Keratinocyte (primary cell): ENCODE measurements around the gene FEN1. TPM values are rescaled to one million over a fixed set of nuclear protein-coding genes. Genes with fewer than 3 reads are reported as not detected.

Experiments used
- DNase-seq: peaks from one replicate; pipeline ENCODE4 v3.0.0-alpha.2; 2011; ENCODE audit warnings: low read depth, missing footprints, low spot score
- FAIRE-seq: peaks from 2 replicates; lab custom pipeline; 2011; peaks lifted over from hg19 to GRCh38; lab: Jason Lieb, UNC
- H2AFZ ChIP-seq: 2 replicates; pipeline ENCODE4 v1.6.0; 2012; ENCODE audit warnings: low read length, control low read depth, inconsistent platforms; ENCODE audit not compliant: control insufficient read depth
- H3K27ac ChIP-seq: 2 replicates; pipeline ENCODE4 v1.5.1; 2011; ENCODE audit warnings: low read length; ENCODE audit not compliant: control insufficient read depth, insufficient read depth
- H3K27me3 ChIP-seq: 3 replicates; pipeline ENCODE4 v1.6.0; 2011; ENCODE audit warnings: low read length; ENCODE audit not compliant: control insufficient read depth, insufficient read depth; ENCODE audit errors: extremely low read depth
- H3K36me3 ChIP-seq, 2 experiments: 2 replicates in 1 of 2; 3 replicates in 1 of 2; pipeline ENCODE4 v1.5.1; 2011; ENCODE audit warnings: low read length in 2 of 2, mild to moderate bottlenecking in 1 of 2; ENCODE audit not compliant: control insufficient read depth in 2 of 2, insufficient read depth in 2 of 2; ENCODE audit errors: extremely low read depth in 1 of 2
- H3K4me1 ChIP-seq: 3 replicates; pipeline ENCODE4 v1.5.1; 2011; ENCODE audit warnings: low read length; ENCODE audit not compliant: control insufficient read depth, insufficient read depth; ENCODE audit errors: extremely low read depth
- H3K4me2 ChIP-seq: 3 replicates; pipeline ENCODE4 v1.6.0; 2011; ENCODE audit warnings: low read depth, low read length; ENCODE audit not compliant: control insufficient read depth, insufficient read depth; ENCODE audit errors: extremely low read depth
- H3K4me3 ChIP-seq, 3 experiments: fragments of 200-600 bp in 1 of 3; sonication (generic) in 1 of 3; 2 replicates in 2 of 3; 3 replicates in 1 of 3; pipeline ENCODE4 v1.5.1; 2011 to 2016; ENCODE audit warnings: low read length in 3 of 3, mild to moderate bottlenecking in 3 of 3, control low read depth in 2 of 3, inconsistent platforms in 1 of 3, low read depth in 1 of 3, mixed read lengths in 1 of 3, mixed run types in 1 of 3, moderate library complexity in 1 of 3; ENCODE audit not compliant: control insufficient read depth in 2 of 3, insufficient read depth in 2 of 3; ENCODE audit errors: extremely low read depth in 1 of 3
- H3K79me2 ChIP-seq: 2 replicates; pipeline ENCODE4 v1.6.0; 2012; ENCODE audit warnings: low read length; ENCODE audit not compliant: control insufficient read depth, insufficient read depth
- H3K9ac ChIP-seq: 3 replicates; pipeline ENCODE4 v1.6.0; 2011; ENCODE audit warnings: low read length; ENCODE audit not compliant: control insufficient read depth, insufficient read depth; ENCODE audit errors: extremely low read depth
- H3K9me1 ChIP-seq: 3 replicates; pipeline ENCODE4 v1.6.0; 2011; ENCODE audit warnings: low read length; ENCODE audit not compliant: control insufficient read depth, insufficient read depth; ENCODE audit errors: extremely low read depth
- H3K9me3 ChIP-seq: 2 replicates; pipeline ENCODE4 v1.5.1; 2012; ENCODE audit warnings: low read depth, low read length; ENCODE audit not compliant: control insufficient read depth
- H4K20me1 ChIP-seq: 3 replicates; pipeline ENCODE4 v1.6.0; 2011; ENCODE audit warnings: low read length; ENCODE audit not compliant: control insufficient read depth, insufficient read depth; ENCODE audit errors: extremely low read depth
- EZH2 ChIP-seq: IDR thresholded peaks from one replicate; pipeline ENCODE4 v1.6.1; 2012; ENCODE audit warnings: inconsistent platforms, mild to moderate bottlenecking, low read length, moderate library complexity
- dilution Hi-C: fragments of 300-500 bp; cut with MboI; formaldehyde crosslinking; loops from one replicate; pipeline ENCODE4 v1.7.0; 2020; ENCODE audit warnings: low sequenced_read_pairs; ENCODE audit not compliant: extremely low pct_ligation_motif_present
- polyA plus RNA-seq, 5 experiments: library from polyadenylated mRNA; depleted of rRNA in 3 of 5; stranded (reverse) in 3 of 5; stranded (forward) in 1 of 5; unstranded in 1 of 5; fragments of >200 nt; gene quantifications; 1 replicate in 1 of 5; 2 replicates in 3 of 5; 3 replicates in 1 of 5; pipeline versions ENCODE4 v1.2.1 to v1.2.3, GENCODE V29; 2011 to 2012; ENCODE audit warnings: missing spikeins in 2 of 5, low read depth in 1 of 5, low replicate concordance in 1 of 5
- TF ChIP-seq, protein P1 (sequence below), 3 experiments: IDR thresholded peaks in 1 of 3; conservative IDR thresholded peaks in 1 of 3; optimal IDR thresholded peaks in 1 of 3; 2 replicates in 2 of 3; 3 replicates in 1 of 3; pipeline versions ENCODE3 to v1.5.1; 2011; ENCODE audit warnings: low read length in 3 of 3, mild to moderate bottlenecking in 3 of 3, moderate library complexity in 2 of 3, control low read depth in 1 of 3, inconsistent platforms in 1 of 3; ENCODE audit not compliant: insufficient read depth in 2 of 3; ENCODE audit errors: extremely low read depth in 1 of 3

FEN1 gene
- polyA plus RNA-seq, 1 donor (not counting 4 experiments of a cell fraction or from before 2014, with no cell fraction given) = 26.7 TPM

DNA sequence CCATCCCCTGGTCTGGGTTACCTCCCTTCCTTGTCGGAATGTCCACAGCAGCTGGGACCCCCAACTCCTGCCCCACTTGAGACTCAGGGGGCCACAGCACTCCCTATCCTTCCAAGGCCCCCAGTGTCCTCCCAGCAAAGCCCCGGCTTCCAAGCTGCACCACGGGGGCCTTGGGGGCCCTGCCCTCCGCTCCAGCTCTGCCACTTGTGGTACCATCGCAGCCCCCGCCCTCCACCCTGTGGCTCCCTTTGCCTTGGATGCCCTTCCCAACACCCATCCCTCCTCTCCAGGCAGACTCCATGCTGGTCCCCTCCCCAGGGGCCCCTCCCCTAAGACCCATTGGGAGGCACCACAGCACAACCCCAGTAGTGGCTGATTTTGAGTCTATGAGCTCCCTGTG, 17.6 kb upstream of the FEN1 start:
- Histone ChIP-seq H3K9me1 (no peaks in the 10 kb centered on the region), H3K9ac (no peak overlapping the region), H3K79me2 (no peaks in the 10 kb centered on the region), H3K4me3 (no peak overlapping the region), H3K27me3 (peaks cover 11% of the 10 kb centered on the region), H2AFZ (no peak overlapping the region), H3K4me1 (peaks cover 3% of the 10 kb centered on the region), H3K9me3 (no peaks in the 10 kb centered on the region), H4K20me1 (no peaks in the 10 kb centered on the region), H3K4me2 (no peak overlapping the region), H3K36me3 (no peaks in the 10 kb centered on the region), H3K27ac (no peak overlapping the region)
- TF ChIP-seq, protein P1, sequence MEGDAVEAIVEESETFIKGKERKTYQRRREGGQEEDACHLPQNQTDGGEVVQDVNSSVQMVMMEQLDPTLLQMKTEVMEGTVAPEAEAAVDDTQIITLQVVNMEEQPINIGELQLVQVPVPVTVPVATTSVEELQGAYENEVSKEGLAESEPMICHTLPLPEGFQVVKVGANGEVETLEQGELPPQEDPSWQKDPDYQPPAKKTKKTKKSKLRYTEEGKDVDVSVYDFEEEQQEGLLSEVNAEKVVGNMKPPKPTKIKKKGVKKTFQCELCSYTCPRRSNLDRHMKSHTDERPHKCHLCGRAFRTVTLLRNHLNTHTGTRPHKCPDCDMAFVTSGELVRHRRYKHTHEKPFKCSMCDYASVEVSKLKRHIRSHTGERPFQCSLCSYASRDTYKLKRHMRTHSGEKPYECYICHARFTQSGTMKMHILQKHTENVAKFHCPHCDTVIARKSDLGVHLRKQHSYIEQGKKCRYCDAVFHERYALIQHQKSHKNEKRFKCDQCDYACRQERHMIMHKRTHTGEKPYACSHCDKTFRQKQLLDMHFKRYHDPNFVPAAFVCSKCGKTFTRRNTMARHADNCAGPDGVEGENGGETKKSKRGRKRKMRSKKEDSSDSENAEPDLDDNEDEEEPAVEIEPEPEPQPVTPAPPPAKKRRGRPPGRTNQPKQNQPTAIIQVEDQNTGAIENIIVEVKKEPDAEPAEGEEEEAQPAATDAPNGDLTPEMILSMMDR (optimal IDR thresholded peaks at IDR 0.05 in 1 of 3, IDR thresholded peaks at IDR 0.05 in 1 of 3, conservative IDR thresholded peaks at IDR 0.05 in 1 of 3; ENCODE audit: extremely low read depth in 1 of 3, insufficient read depth in 2 of 3, low read length in 3 of 3) = no peak
- TF ChIP-seq EZH2 = no peak
- FAIRE-seq (no peak), DNase-seq (no peak)
- dilution Hi-C loops = no loop called here

DNA sequence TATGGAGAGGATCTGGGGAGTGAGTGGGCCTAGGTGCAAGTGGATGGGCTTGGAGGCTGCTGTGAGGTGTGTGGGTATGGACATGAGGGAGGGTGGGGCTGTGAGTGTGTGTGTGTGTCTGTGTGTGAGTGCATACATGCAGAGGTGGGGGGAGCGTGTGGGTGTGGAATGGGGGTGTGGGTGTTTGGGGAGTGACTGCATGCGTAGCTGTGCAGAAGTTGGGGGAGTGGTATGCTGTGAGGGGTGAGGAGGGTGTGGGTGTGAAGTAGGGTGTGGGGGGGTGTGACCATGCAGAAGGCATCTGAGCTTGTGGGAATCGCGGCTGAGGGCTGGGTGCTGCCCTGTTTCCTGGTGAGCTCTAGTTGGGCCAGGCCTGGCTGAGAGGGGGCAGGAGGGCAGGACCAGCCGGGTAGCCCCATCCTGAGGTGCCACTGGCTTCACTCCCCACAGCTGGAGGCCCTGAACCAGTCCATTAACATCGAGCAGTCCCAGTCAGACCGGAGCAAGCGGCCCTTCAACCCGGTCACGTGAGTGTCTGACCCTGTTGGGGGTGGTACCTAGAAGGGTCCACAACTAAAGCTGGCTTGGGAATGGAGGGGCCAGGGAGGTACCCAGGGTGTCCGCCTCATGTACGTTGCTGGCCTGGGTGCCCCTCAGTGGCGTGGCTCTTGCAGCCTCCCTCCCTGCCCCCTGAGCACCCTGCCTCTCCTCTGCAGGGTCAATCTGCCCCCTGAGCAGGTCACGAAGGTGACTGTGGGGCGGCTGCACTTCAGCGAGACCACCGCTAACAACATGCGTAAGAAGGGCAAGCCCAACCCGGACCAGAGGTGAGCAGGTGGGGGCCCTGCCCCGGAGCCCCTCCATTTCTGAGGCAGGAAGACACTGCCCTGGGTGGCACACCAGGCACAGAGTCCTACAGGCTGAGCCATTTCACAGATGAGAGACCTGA, 16.8 kb upstream of the FEN1 start:
- H3K27me3 ChIP-seq = peaks cover 11% of the 10 kb centered on the region
- H2AFZ ChIP-seq = no peak overlapping the region
- H4K20me1 ChIP-seq = no peaks in the 10 kb centered on the region
- H3K79me2 ChIP-seq = no peaks in the 10 kb centered on the region
- H3K4me1 ChIP-seq = peaks cover 8% of the 10 kb centered on the region
- no peaks in the 10 kb centered on the region for H3K9me3 ChIP-seq
- DNase-seq (no peak), FAIRE-seq (no peak)
- no peak overlapping the region for H3K4me3 ChIP-seq
- dilution Hi-C loops = no loop called here
- TF ChIP-seq EZH2 = no peak
- TF ChIP-seq, protein P1 (optimal IDR thresholded peaks at IDR 0.05 in 1 of 3, IDR thresholded peaks at IDR 0.05 in 1 of 3, conservative IDR thresholded peaks at IDR 0.05 in 1 of 3; ENCODE audit: extremely low read depth in 1 of 3, insufficient read depth in 2 of 3, low read length in 3 of 3) = no peak
- no peak overlapping the region for H3K27ac ChIP-seq
- no peak overlapping the region for H3K4me2 ChIP-seq
- H3K9me1 ChIP-seq = no peaks in the 10 kb centered on the region
- no peak overlapping the region for H3K9ac ChIP-seq
- no peaks in the 10 kb centered on the region for H3K36me3 ChIP-seq
